A549 treated with CpdA at 1 μM for 4 hours (cell line): ENCODE measurements around the gene RNF212. TPM values are rescaled to one million over a fixed set of nuclear protein-coding genes. Genes with fewer than 3 reads are reported as not detected.

Experiments used
- total RNA-seq: library from RNA; stranded (reverse); fragments of 200-300 nt; extraction: Qiagen RNA extraction; gene quantifications from 5 replicates; pipeline ENCODE4 v1.2.3, GENCODE V29; 2022; ENCODE audit warnings: low read depth

Gene RNF212, protein sequence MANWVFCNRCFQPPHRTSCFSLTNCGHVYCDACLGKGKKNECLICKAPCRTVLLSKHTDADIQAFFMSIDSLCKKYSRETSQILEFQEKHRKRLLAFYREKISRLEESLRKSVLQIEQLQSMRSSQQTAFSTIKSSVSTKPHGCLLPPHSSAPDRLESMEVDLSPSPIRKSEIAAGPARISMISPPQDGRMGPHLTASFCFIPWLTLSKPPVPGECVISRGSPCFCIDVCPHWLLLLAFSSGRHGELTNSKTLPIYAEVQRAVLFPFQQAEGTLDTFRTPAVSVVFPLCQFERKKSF
- 1.2 to 3.6 TPM (median 2.5 TPM) in 5 replicates for total RNA-seq

DNA sequence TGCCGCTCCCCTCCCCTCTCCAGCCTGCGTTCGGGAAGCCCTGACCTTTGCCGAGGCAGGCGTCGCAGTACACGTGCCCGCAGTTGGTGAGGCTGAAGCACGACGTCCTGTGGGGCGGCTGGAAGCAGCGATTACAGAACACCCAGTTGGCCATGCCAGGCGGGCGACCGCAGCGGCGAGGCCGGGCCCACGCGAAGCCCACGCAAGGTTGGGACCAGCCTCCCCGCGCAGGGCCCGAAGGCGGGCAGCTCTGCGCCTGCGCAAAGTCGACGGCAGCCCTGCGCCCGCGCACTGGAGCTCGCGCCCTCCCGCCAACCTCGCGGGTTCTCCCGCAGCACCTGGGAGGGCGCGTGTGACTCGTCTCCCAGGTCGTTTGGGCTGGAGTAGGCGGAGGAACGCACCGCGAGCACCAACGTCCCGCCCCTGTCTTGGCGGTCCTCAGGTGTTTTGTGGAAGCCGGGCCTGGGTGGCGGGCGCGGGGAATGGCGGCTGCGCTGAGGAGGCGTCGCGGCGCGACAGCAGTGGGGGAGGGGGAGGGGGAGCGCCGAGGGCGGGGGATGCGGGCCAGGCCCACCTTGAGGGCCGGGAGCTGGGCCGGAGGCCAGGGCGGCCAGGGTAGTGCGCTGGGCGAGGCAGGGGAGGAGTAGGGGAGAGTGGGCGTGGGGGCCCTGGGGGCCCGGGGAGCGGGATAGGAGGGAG, at the start of gene RNF212:
Gene RNF212 (minus strand): TSS at position 254 of the 699 bp plus-strand sequence. CDS start 100 bp downstream, at position 154.

Other genes starting within 250 kb of the RNF212 start
- 35.8 to 55.6 TPM (median 51.7 TPM) in 5 replicates for gene GAK, start 181.2 kb downstream of the RNF212 start, total RNA-seq
- gene TMEM175, start 181.1 kb downstream of the RNF212 start, total RNA-seq: 8.6 to 10.6 TPM (median 8.8 TPM) in 5 replicates
- 5.2 to 9.2 TPM (median 6.7 TPM) in 5 replicates for gene DGKQ, start 140.0 kb downstream of the RNF212 start, total RNA-seq
- gene IDUA, start 126.5 kb downstream of the RNF212 start, total RNA-seq: 8.0 to 14.7 TPM (median 12.7 TPM) in 5 replicates
- gene SLC26A1, start 120.2 kb downstream of the RNF212 start, total RNA-seq: 0.28 to 0.50 TPM (median 0.31 TPM) in 5 replicates
- gene FGFRL1, start 101.9 kb downstream of the RNF212 start, total RNA-seq: 16.6 to 24.2 TPM (median 23.8 TPM) in 5 replicates
- gene SPON2, start 59.0 kb upstream of the RNF212 start, total RNA-seq: 0.09 to 0.38 TPM (median 0.14 TPM) in 4 of 5 replicates, not detected in the other
- 83.9 to 98.4 TPM (median 90.1 TPM) in 5 replicates for gene CTBP1, start 135.6 kb upstream of the RNF212 start, total RNA-seq
- gene MAEA, start 176.3 kb upstream of the RNF212 start, total RNA-seq: 64.3 to 77.0 TPM (median 68.0 TPM) in 5 replicates
- 4.4 to 6.3 TPM (median 5.0 TPM) in 5 replicates for gene UVSSA, start 233.6 kb upstream of the RNF212 start, total RNA-seq